Colonic mucosa (tissue), 4 donors: ENCODE results near the gene PRDM15. TPM values are rescaled to one million over a fixed set of nuclear protein-coding genes. Genes with fewer than 3 reads are reported as not detected.

Experiments
- DNase-seq: peaks from one replicate; pipeline ENCODE4 v3.0.0-alpha.2; 2020
- H3K27ac ChIP-seq: fragments of 200-600 bp; one replicate; pipeline ENCODE4 v1.8.0; 2021
- H3K27me3 ChIP-seq: fragments of 200-600 bp; one replicate; pipeline ENCODE4 v1.8.0; 2021
- H3K36me3 ChIP-seq: fragments of 200-600 bp; one replicate; pipeline ENCODE4 v1.8.0; 2021
- H3K4me1 ChIP-seq: fragments of 200-600 bp; one replicate; pipeline ENCODE4 v1.8.0; 2021; ENCODE audit warnings: mild to moderate bottlenecking
- H3K4me3 ChIP-seq: fragments of 200-600 bp; one replicate; pipeline ENCODE4 v1.8.0; 2021
- H3K9ac ChIP-seq, 2 donors: one replicate each; pipeline ENCODE4 v1.7.0; 2013; ENCODE audit warnings: control low read depth in 2 of 2, low read depth in 2 of 2, low read length in 2 of 2
- H3K9me3 ChIP-seq: fragments of 200-600 bp; one replicate; pipeline ENCODE4 v1.8.0; 2021
- intact Hi-C: fragments of 100-400 bp; cut with DNase I; formaldehyde crosslinking; loops from one replicate; pipeline ENCODE4 v1.14.1; 2022
- total RNA-seq, 2 donors: library from RNA; stranded (reverse); fragmentation: NEBNext Ultra II Directional in 1 of 2; extraction: Animal tissue kit (Norgen Biotek cat#: 25700) in 1 of 2; gene quantifications; one replicate each; pipeline ENCODE4 v1.2.1, GENCODE V29; 2021
- TF ChIP-seq, protein P1 (sequence below): fragments of 200-600 bp; IDR thresholded peaks from one replicate; pipeline ENCODE4 v1.8.0; 2022; ENCODE audit warnings: antibody characterized with exemption, mild to moderate bottlenecking
- donor health status: healthy.
- donor health status: DM: no; HTN: no; CAD: no.
- donor health status: DM: no; HTN: no; CAD: no.

PRDM15 gene
- total RNA-seq, 2 donors from 2014 or later, result 3.2 to 6.3 TPM

DNA sequence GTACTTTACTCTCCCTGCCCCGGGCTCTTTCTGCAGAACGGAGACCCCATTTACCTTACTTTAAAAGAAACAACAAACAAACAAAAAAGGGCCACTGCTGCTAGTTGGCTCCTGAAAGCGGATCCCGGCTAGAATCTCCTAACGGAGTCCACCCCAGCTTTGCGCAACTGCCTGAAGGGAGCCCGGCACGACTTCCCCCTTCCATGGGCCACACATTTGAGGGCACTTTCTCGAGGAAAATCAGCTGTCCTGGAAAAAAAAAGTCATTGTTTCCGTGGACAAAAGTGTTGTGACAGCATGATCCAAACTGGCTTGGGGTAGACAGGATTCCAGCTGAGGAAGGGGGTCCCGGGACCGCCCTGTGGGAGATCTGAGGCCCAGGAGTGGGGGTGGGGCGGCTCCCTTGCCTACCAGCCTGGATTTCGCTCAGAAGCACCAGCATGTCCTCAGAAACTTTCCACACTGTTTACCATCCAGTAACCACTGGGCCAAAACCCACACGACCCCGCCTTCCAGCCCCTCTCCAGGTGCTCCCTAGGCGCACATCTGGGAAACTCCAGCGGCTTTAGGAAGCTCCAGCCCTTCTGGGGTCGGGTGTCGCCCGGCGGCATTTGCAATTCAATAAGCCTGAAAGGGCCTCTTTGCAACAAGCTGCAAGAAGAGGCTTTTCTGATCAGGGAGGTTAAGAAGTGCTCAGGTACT, 117.1 kb downstream of the PRDM15 start:
- Histone ChIP-seq H3K27me3 (peaks cover 24% of the 10 kb centered on the region), H3K36me3 (no peaks in the 10 kb centered on the region), H3K4me3 (no peak overlapping the region), H3K9ac (no peak overlapping the region), H3K4me1 (no peaks in the 10 kb centered on the region), H3K9me3 (no peaks in the 10 kb centered on the region), H3K27ac (no peak overlapping the region)
- no peak for DNase-seq
- TF ChIP-seq, protein P1, sequence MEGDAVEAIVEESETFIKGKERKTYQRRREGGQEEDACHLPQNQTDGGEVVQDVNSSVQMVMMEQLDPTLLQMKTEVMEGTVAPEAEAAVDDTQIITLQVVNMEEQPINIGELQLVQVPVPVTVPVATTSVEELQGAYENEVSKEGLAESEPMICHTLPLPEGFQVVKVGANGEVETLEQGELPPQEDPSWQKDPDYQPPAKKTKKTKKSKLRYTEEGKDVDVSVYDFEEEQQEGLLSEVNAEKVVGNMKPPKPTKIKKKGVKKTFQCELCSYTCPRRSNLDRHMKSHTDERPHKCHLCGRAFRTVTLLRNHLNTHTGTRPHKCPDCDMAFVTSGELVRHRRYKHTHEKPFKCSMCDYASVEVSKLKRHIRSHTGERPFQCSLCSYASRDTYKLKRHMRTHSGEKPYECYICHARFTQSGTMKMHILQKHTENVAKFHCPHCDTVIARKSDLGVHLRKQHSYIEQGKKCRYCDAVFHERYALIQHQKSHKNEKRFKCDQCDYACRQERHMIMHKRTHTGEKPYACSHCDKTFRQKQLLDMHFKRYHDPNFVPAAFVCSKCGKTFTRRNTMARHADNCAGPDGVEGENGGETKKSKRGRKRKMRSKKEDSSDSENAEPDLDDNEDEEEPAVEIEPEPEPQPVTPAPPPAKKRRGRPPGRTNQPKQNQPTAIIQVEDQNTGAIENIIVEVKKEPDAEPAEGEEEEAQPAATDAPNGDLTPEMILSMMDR, result no peak
- intact Hi-C loops, result no loop called here

DNA sequence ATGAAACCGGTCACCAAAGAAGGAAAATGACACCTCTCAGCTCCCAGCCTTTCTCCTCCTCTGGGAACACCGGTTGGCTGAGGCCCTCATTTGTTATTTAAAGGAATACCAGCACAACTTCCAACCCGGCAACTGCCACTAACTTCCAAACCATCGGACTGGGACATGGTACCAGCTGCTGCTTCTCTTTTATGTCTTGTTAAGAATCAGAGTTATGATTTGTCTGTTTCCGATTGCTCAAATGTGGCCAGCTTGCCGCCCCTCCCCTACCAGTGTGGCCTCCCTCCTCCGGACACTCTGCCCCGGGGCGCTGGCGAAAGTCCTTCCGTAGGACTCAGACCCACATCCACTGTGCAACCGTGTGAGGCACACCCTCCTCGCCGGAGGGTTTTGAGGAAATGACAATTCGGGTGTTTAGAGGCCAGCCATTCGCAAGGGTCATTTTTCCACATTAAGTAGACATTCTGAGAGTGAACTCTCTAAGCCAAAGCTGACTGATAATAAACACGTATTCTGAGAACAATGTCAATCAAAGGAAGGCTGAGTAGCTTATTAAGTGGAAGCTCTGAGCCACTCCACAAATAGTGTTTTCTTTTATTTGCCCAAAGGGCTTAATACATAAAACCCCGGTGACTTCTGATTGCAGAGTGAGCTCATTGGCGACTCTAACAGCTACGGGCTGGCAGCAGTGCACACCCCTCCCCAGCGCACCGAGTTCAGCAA, 117.8 kb downstream of the PRDM15 start:
- intact Hi-C loops, result no loop called here
- no peaks in the 10 kb centered on the region for H3K36me3 ChIP-seq
- H3K9ac ChIP-seq, result no peak overlapping the region
- H3K27me3 ChIP-seq, result peaks cover 17% of the 10 kb centered on the region
- H3K27ac ChIP-seq, result no peak overlapping the region
- TF ChIP-seq, protein P1, result no peak
- no peak for DNase-seq
- H3K4me3 ChIP-seq, result no peak overlapping the region
- H3K4me1 ChIP-seq, result no peaks in the 10 kb centered on the region
- H3K9me3 ChIP-seq, result no peaks in the 10 kb centered on the region

DNA sequence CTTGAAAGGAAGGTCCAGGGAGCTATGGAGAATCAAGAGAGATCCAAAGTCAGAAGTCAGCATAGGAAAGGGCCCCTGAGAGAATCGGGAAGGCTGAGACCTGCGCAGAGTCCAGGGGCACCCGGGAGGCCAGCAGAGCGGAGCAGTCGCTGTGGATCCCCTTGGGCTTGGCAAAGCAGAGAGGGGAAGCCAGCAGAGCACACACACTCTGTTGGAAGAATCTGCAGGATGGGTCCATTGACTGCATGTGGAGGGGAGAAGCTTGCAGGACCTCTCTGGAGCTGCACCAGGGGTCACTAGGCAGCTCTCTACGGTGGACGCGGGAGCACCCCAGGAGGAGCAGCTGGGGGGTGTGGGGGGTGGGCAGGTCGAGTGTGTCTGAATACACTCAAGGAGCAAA, 118.7 kb downstream of the PRDM15 start:
- no peaks in the 10 kb centered on the region for H3K4me1 ChIP-seq
- TF ChIP-seq, protein P1, result no peak
- no peak overlapping the region for H3K9ac ChIP-seq
- DNase-seq, result no peak
- no peaks in the 10 kb centered on the region for H3K36me3 ChIP-seq
- no peak overlapping the region for H3K27ac ChIP-seq
- no peak overlapping the region for H3K4me3 ChIP-seq
- peaks cover 12% of the 10 kb centered on the region for H3K27me3 ChIP-seq
- no peaks in the 10 kb centered on the region for H3K9me3 ChIP-seq
- intact Hi-C loops, result no loop called here

DNA sequence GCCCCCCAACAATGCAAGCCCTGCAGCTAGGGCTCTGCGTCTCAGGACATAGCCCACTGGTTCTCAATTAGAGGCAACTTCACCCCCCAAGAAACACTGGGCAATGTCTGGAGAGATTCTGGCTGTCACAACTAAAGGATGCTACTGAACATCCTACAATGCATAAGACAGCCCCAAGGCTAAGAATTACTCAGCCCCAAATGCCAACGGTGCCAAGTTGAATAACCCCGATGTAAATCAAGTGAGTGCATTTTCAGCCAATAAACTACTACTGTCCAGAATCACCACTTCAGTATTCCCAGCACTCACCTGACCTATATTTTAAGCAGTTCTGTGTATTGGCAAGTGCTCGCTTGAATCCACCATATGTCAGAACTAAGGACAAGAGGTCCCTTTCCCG, 119.2 kb downstream of the PRDM15 start:
- Histone ChIP-seq H3K9ac (no peak overlapping the region), H3K4me3 (no peak overlapping the region), H3K9me3 (no peaks in the 10 kb centered on the region), H3K27ac (no peak overlapping the region), H3K27me3 (peaks cover 12% of the 10 kb centered on the region), H3K4me1 (no peaks in the 10 kb centered on the region), H3K36me3 (no peaks in the 10 kb centered on the region)
- TF ChIP-seq, protein P1, result no peak
- DNase-seq, result no peak
- intact Hi-C loops, result no loop called here

DNA sequence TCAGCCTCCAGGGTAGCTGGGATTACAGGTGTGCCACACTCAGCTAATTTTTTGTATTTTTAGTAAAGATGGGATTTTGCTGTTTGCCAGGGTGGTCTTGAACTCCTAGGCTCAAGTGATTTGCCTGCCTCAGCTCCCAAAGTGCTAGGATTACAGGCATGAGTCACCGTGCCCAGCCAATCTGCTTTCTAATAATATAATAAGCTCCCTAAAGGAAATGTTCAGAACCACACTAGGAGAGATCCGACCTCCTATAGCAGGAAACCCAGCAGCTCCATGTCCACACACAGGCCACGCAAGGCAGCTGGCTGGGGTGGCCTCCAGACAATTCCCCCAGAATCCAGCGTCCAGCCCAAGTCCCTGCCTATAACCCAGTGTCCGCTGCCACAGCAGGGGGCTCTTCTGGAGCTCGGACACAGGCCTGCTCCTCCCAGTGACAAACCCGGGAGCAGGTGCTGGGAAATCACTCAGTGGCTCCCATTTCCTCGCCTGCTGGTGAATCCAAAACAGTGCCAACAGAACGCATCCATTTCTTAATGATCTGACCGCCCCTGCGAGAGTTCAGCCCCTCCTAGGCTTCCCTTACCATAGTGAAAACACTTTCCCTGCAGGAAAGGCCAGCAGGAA, 119.8 kb downstream of the PRDM15 start:
- no peak overlapping the region for H3K9ac ChIP-seq
- H3K27ac ChIP-seq, result no peak overlapping the region
- H3K36me3 ChIP-seq, result no peaks in the 10 kb centered on the region
- no peaks in the 10 kb centered on the region for H3K4me1 ChIP-seq
- H3K4me3 ChIP-seq, result no peak overlapping the region
- TF ChIP-seq, protein P1, result no peak
- H3K27me3 ChIP-seq, result peaks cover 9% of the 10 kb centered on the region
- intact Hi-C loops, result no loop called here
- no peak for DNase-seq
- no peaks in the 10 kb centered on the region for H3K9me3 ChIP-seq
